Testis (tissue), 3 donors: ENCODE measurements around the gene NCK2. TPM values are rescaled to one million over a fixed set of nuclear protein-coding genes. Genes with fewer than 3 reads are reported as not detected.

Source experiments
- DNase-seq: peaks from one replicate; pipeline ENCODE4 v3.0.0-alpha.2; 2019
- H3K27ac ChIP-seq, 2 donors: fragments of 200-600 bp; sonication (generic); one replicate each; pipeline ENCODE4 v1.5.1; 2019
- H3K27me3 ChIP-seq: fragments of 200-600 bp; sonication (generic); one replicate; pipeline ENCODE4 v1.5.1; 2019
- H3K36me3 ChIP-seq: fragments of 200-600 bp; sonication (generic); one replicate; pipeline ENCODE4 v1.5.1; 2017; ENCODE audit warnings: low read depth; ENCODE audit errors: missing control alignments
- H3K4me1 ChIP-seq: fragments of 200-600 bp; sonication (generic); one replicate; pipeline ENCODE4 v1.5.1; 2019
- H3K4me3 ChIP-seq, 2 donors: fragments of 200-600 bp; sonication (generic); one replicate each; pipeline ENCODE4 v1.5.1; 2017 to 2019
- H3K9me3 ChIP-seq: fragments of 200-600 bp; sonication (generic); one replicate; pipeline ENCODE4 v1.5.1; 2017
- POLR2A ChIP-seq: fragments of 450-650 bp; IDR thresholded peaks from one replicate; pipeline ENCODE4 v1.6.1; 2017; ENCODE audit warnings: antibody characterized with exemption, mild to moderate bottlenecking, moderate library complexity
- WGBS, 2 donors: methylation state at CpG; one replicate each; pipeline ENCODE4 v1.1.5; 2018; 5-methylcytosine and 5-hydroxymethylcytosine counted together
- intact Hi-C: fragments of 100-400 bp; cut with DNase I; formaldehyde crosslinking; loops from one replicate; pipeline ENCODE4 v1.15.1; 2023; ENCODE audit warnings: low total_unique reads
- polyA plus RNA-seq: library from polyadenylated mRNA; stranded (reverse); fragments of 350-450 nt; fragmentation: Illumina TruSeq; extraction: RNeasy Lipid Tissue Mini Kit (QIAGEN cat#74804); gene quantifications from one replicate; pipeline ENCODE4 v1.2.3, GENCODE V29; 2014; ENCODE audit warnings: low read depth, low replicate concordance; ENCODE audit not compliant: insufficient read depth
- total RNA-seq, 2 donors: library from RNA; depleted of rRNA; stranded (reverse); fragments of >200 nt; gene quantifications; one replicate each; pipeline ENCODE4 v1.2.3, GENCODE V29; 2016
- TF ChIP-seq, protein P1 (sequence below), 3 experiments: fragments of 450-650 bp in 2 of 3; fragments of 200-600 bp in 1 of 3; sonication (generic) in 1 of 3; IDR thresholded peaks; one replicate each; pipeline ENCODE4 v1.5.1; 2016 to 2019; ENCODE audit warnings: antibody characterized with exemption in 3 of 3, mild to moderate bottlenecking in 2 of 3, moderate library complexity in 1 of 3

Gene NCK2
- total and polyA plus RNA-seq, 3 donors from 2014 or later = 67.7 to 168 (median 105) TPM

DNA sequence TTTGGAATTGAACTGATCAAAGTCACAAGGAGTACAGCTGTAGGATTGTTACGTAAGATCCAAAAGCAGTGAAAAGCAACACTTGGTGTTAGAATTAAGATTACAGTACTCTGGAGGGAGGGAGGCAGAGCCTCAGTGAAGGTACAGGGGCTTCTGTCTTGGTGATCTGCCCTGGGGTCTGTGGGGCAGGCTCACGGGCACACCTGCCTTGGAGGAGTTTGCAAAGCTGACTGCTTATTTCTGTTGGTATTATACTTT is 114.9 kb downstream of the NCK2 start:
- no peak overlapping the region for H3K4me3 ChIP-seq
- H3K4me1 ChIP-seq = no peaks in the 10 kb centered on the region
- no peaks in the 10 kb centered on the region for H3K27me3 ChIP-seq
- no peak overlapping the region for H3K27ac ChIP-seq
- no peaks in the 10 kb centered on the region for H3K9me3 ChIP-seq
- intact Hi-C loops = no loop called here
- WGBS, 2 donors = 80 to 92% methylated on average over 2 of the region's 2 CpGs
- no peaks in the 10 kb centered on the region for H3K36me3 ChIP-seq
- no peak for DNase-seq
- no peak for TF ChIP-seq POLR2A
- TF ChIP-seq, protein P1, sequence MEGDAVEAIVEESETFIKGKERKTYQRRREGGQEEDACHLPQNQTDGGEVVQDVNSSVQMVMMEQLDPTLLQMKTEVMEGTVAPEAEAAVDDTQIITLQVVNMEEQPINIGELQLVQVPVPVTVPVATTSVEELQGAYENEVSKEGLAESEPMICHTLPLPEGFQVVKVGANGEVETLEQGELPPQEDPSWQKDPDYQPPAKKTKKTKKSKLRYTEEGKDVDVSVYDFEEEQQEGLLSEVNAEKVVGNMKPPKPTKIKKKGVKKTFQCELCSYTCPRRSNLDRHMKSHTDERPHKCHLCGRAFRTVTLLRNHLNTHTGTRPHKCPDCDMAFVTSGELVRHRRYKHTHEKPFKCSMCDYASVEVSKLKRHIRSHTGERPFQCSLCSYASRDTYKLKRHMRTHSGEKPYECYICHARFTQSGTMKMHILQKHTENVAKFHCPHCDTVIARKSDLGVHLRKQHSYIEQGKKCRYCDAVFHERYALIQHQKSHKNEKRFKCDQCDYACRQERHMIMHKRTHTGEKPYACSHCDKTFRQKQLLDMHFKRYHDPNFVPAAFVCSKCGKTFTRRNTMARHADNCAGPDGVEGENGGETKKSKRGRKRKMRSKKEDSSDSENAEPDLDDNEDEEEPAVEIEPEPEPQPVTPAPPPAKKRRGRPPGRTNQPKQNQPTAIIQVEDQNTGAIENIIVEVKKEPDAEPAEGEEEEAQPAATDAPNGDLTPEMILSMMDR (IDR thresholded peaks at IDR 0.05) = no peak

DNA sequence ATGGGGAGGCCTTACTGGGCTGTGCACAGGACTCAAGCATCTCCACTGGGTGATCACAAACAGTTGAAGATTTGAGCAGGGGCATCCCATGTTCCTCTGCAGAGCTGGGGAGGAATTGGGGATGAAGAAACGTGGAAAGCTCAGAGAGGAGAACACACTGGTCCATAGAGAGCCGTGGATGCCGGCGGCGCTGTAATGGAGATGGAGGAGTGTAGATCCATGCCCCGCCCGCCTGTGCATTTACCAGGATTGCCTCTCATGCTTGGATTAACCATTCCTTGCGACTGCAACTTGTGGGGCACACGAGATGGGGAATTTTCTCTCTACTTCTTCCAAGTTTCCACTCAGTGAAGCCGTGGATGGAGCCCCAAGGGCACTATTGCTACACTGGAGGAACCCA is 115.9 kb downstream of the NCK2 start:
- 88 to 93% methylated on average over 5 to 10 of the region's 10 CpGs for WGBS, 2 donors
- intact Hi-C loops = no loop called here
- H3K27ac ChIP-seq = no peak overlapping the region
- no peaks in the 10 kb centered on the region for H3K9me3 ChIP-seq
- H3K27me3 ChIP-seq = no peaks in the 10 kb centered on the region
- peaks cover 8% of the 10 kb centered on the region for H3K4me1 ChIP-seq
- no peak overlapping the region for H3K4me3 ChIP-seq
- TF ChIP-seq, protein P1 (IDR thresholded peaks at IDR 0.05) = no peak
- TF ChIP-seq POLR2A = no peak
- H3K36me3 ChIP-seq = no peaks in the 10 kb centered on the region
- no peak for DNase-seq

DNA sequence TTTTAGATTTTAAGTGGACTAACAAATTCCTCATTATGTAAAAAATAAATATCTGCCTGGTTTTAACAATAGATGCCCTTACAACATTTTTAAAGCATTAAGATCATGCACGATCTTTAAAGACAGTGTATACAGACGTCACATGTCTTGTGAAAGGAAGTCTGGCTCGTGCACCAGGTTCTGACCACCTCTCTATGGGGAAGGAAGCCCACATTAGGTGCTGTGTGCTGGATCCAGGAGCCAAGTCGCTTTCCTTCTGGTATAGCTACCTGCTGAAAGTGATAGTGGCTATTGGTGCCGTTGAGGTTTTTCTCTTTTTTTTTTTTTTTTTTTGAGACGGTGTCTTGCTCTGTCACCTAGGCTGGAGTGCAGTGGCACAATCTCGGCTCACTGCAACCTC is 116.5 kb downstream of the NCK2 start:
- Histone ChIP-seq H3K27me3 (no peaks in the 10 kb centered on the region), H3K36me3 (no peaks in the 10 kb centered on the region), H3K9me3 (no peaks in the 10 kb centered on the region), H3K4me3 (no peak overlapping the region), H3K4me1 (peaks cover 8% of the 10 kb centered on the region), H3K27ac (no peak overlapping the region)
- WGBS, 2 donors = 76 to 80% methylated on average over 7 of the region's 7 CpGs
- intact Hi-C loops = no loop called here
- TF ChIP-seq, protein P1 (IDR thresholded peaks at IDR 0.05) = no peak
- TF ChIP-seq POLR2A = no peak
- no peak for DNase-seq

DNA sequence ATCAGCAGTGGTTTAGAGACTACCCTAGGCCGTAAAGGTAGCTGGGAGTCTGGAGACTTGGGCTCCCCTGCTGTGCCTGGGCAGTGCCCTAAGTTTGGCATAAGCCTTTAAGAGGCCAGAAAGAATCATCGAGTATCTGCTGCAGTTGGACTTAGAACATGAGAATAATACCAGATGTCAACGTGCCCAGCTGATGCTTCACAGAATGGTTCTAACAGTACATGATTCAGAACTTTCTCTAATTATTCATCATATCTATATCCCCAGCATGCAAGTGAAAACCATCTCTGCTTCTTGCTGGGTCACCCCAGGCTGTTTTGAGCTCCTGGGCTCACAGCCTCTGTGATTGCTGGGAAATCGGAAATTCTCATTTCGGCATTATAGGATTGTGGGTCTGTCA is 118.1 kb downstream of the NCK2 start:
- TF ChIP-seq, protein P1 (IDR thresholded peaks at IDR 0.05) = no peak
- TF ChIP-seq POLR2A = no peak
- no peaks in the 10 kb centered on the region for H3K9me3 ChIP-seq
- peaks cover 17% of the 10 kb centered on the region for H3K4me1 ChIP-seq
- intact Hi-C loops = no loop called here
- H3K36me3 ChIP-seq = no peaks in the 10 kb centered on the region
- H3K27ac ChIP-seq = no peak overlapping the region
- WGBS, 2 donors = 81 to 84% methylated on average over 5 of the region's 5 CpGs
- H3K4me3 ChIP-seq = no peak overlapping the region
- H3K27me3 ChIP-seq = no peaks in the 10 kb centered on the region
- no peak for DNase-seq

DNA sequence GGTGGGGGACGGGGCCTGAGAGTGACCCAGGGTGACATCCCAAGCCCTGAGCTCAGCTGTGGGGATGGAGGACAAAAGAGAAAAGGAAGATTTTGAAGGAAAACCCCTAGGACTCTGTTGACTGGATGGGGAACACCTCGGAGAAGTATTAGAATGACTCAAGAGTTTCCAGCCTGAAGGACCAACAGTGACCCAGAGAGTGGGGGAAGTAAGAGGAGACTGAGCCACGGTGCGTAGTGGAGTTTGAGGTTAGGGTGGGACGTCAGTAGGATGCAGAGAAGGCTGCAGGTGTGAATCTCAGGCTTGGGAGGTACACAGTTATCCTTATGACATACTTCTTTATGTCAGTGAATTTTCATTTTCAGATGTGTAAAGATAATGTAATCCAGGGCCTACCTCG is 119.5 kb downstream of the NCK2 start:
- Histone ChIP-seq H3K27me3 (no peaks in the 10 kb centered on the region), H3K4me1 (peaks cover 22% of the 10 kb centered on the region), H3K4me3 (no peak overlapping the region), H3K36me3 (no peaks in the 10 kb centered on the region), H3K9me3 (no peaks in the 10 kb centered on the region), H3K27ac (no peak overlapping the region)
- intact Hi-C loops = no loop called here
- no peak for TF ChIP-seq POLR2A
- TF ChIP-seq, protein P1 (IDR thresholded peaks at IDR 0.05) = no peak
- WGBS, 2 donors = 85 to 92% methylated on average over 6 of the region's 6 CpGs
- DNase-seq = no peak
